GM12865 (cell line): ENCODE data around the gene PREX1.

ENCODE experiments used
- DNase-seq: peaks from one replicate; pipeline ENCODE4 v3.0.0; 2010; ENCODE audit warnings: low read depth
- H3K4me3 ChIP-seq: 2 replicates; pipeline ENCODE4 v1.5.1; 2011; ENCODE audit warnings: mild to moderate bottlenecking, low read depth, low read length, control low read depth
- CTCF ChIP-seq: IDR thresholded peaks from 2 replicates; pipeline ENCODE4 v1.5.1; 2011; ENCODE audit warnings: low read length, control low read depth, low read depth, inconsistent platforms; ENCODE audit not compliant: insufficient read depth; ENCODE audit errors: missing control alignments

The PREX1 gene

GRCh38 chr20:48717680-48718223 is 110.0 kb downstream of the PREX1 start:
- DNase-seq = peak; percentile 45
- no peak overlapping the region for H3K4me3 ChIP-seq
- TF ChIP-seq CTCF = no peak

- peak; percentile 70 for DNase-seq
- TF ChIP-seq CTCF = no peak
- H3K4me3 ChIP-seq = no peak overlapping the region
These were observed 110.6 kb downstream of the PREX1 start for GRCh38 chr20:48717095-48717672.

- H3K4me3 ChIP-seq = no peak overlapping the region
- no peak for DNase-seq
- TF ChIP-seq CTCF = no peak
These were observed 111.3 kb downstream of the PREX1 start for GRCh38 chr20:48716541-48716940.

- DNase-seq = peak; percentile 46
- TF ChIP-seq CTCF = no peak
These were observed 111.7 kb downstream of the PREX1 start for GRCh38 chr20:48716086-48716485.

GRCh38 chr20:48714764-48715163 is 113.0 kb downstream of the PREX1 start:
- TF ChIP-seq CTCF = no peak
- H3K4me3 ChIP-seq = no peak overlapping the region
- DNase-seq = no peak

More at GRCh38 chr20:48716086-48716485, 111.7 kb downstream of the PREX1 start:
- H3K4me3 ChIP-seq = no peak overlapping the region

- no peak for TF ChIP-seq CTCF
- DNase-seq = no peak
- no peak overlapping the region for H3K4me3 ChIP-seq
These were observed 115.9 kb downstream of the PREX1 start for GRCh38 chr20:48711696-48712464.
